Measurements from ENCODE around the gene TRIP11.
A peak's percentile ranks its signal among the peaks of the same experiment; 100 is the strongest.

Gene TRIP11

DNA sequence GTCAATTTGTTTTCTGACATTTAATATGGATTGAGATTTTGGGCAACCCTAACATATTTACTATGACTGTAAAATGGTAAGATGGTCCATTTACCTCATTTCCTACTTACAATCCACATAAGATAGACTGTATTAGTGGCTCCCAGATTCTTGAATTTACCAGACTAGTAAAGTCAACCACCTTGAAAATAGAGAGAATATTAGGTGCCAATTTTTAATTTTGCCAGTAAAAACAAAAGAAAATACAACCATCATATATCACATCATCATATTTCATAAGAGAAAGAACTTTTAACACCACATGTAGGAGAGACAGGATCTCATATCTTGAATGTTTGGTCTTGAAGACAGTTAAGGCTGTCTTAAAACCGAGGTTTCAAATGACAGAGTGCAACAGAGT lies 84.7 kb downstream of the TRIP11 start:
- DNase-seq (ENCODE audit: low read depth): no peak

DNA sequence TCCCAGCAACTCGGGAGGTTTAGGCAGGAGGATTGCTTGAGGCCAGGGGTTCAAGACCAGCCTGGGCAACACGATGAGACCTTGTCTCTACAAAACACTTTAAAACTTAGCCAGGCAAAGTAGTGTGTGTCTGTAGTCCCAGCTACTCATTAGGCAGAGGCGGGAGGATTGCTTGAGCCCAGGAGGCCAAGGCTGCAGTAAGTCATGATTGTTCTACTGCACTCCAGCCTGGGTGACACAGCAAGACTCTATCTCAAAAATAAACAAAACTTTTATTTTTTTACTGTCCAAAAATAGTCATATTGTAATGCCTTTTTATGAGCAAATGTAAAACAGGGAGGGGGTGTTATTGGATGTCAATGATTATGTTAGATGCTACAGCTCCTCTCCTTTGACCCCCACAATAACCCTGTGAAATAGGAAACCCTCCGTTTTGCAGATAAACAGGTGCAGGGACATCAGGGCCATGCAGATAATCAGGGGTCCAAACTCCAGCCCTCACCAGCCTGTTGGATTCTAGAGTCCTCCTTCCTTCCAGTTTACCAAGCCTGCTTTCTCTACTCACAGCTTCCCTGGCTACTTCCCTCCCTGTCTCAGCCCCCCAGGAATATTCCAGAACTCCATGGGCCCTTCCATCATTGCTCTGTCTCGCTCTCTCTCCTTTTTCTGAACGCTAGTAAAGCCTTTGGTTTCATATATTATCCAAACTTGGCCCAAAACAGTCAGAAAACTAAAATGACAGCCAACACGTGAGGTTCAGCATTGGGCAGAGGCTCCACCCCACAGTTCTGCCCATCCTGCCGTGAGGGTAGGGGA lies 86.5 kb downstream of the TRIP11 start:
- no peak for DNase-seq (ENCODE audit: low read depth)

DNA sequence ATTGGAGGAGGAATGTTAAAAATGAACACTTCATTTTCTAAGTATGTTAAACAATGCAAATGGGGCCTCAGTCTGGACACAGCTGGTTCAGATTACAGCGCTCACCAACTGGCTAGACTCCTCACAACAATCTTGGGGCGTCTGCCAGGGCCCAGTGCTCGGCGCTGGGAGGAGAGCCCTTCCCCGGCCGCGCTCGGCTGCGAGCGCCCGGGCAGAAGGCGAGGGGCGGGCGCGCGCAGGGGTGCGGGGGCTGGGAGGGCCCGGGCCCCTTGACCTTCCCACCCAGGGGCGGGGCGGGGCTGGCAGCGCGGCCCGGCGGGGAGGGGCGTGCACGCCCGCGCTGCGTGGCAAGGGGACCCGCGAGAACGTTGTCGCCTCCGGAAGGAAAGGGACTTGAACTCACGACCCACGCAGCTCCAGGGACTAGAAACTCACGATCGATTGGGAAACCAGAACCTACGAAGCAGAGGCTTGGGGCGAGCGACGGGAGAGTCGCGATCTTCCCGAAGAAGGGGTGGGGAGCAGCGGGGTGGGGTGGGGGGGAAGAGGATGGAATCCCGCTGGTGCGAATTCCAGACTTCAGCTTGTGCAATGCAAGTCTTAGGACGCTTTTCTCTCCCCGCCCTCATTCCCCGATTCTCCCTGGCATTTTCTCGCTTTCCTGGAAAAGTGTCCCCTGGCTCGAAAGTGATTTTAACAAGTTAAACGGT lies 92.2 kb downstream of the TRIP11 start, which contains the start of gene FBLN5:
TSS of gene FBLN5 (minus strand) at position 220 of the 710 bp plus-strand sequence. CDS start 465 bp downstream, outside the sequence.
- DNase-seq (ENCODE audit: low read depth): peak; percentile 55

DNA sequence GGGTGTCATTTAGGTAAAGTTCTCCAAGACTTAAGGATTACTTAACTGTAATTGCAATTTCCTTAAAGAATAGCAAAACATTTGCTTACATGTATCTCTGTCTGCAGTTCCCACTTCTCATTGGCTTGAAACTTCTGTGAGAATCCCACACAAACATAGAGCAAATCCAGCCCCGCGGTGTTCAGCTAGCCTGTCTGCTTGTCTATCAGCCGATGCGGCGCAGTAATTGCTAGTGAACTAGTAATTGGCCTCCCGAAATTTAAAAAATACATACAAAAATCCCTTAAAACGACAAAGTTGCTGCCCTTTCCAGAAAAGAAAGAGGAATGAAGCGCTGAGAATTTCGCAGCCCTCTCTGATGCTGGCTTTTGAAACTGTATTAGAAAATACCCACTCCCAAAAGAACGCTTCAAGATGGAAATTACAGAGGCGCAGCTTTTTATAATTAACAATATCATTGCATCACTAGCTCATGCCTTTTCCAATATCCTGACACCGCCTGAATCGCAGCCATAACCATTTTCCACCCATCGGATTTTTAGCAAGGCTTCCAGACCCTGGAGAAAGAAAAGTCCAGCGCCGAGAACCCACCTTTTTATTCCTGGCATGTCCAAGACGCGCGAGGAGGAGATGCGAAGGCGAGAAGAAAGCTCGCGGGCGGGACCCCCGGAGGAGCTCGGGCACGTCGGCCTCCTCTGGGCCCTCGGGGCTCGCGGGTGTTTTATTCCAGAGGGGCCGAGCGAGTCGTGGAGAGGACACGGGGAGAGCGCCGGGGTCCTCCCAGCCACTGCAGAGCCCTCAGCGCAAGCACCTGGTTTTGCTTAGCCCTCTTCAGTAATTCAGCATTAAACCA lies 93.0 kb downstream of the TRIP11 start:
- DNase-seq (ENCODE audit: low read depth): peak; percentile 38

DNA sequence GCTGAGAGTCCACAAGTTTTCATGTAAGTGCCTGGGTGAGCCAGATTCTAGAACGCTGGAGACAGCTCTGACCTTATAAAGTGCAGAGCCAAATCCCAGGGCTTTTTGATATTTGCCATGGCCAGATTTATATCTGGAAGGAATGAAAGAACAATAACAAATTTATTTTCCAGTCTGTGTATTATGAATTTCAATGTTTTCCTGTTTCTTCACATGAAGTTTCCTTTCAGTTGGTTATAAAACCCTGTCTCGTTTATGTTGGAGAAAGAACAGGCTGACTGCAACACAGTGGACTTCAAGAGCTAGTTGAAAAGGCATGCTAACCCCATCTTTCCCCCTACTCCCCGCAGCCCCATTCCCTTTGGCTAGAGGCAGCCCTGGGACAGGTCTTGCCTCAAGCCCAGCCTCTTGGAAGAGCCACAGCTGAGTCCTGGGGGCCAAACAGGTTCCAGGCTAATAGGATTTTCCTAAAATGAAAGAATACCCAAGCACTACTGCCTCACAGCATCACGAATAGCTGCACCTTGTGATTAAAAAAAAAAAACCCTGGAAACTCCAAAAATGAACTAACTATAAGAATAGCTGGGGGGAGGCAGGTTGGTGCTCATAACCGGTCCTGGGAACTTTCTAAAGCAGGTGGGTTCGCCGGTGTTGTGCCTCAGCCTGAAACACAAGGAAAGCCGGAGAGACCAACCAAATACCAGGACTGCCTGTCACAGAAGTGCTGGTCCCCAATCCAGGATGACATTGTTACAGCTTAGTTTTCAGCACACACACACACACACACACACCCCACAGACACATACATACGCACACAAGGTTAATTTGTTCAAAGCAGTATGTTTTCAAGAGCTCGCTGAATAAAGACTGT lies 93.9 kb downstream of the TRIP11 start:
- peak; percentile 5 for DNase-seq (ENCODE audit: low read depth)

DNA sequence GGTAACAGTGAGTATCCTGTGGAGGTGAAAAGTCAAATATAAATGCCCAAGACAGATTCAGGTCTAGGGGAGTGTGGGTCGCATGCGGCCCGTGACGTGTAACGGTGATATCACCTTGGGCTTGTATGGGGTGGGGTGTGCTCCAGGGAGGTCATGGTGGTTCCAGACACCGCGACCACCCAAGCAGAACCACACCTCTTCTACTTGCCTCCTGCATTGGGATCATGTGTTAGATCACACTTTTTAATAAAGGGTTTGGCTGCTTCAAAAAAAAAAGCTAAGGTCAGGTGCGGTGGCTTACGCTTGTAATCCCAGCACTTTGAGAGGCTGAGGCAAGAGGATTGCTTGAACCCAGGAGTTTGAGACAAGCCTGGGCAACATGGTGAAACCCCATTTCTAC lies 96.9 kb downstream of the TRIP11 start:
- DNase-seq (ENCODE audit: low read depth): no peak

DNA sequence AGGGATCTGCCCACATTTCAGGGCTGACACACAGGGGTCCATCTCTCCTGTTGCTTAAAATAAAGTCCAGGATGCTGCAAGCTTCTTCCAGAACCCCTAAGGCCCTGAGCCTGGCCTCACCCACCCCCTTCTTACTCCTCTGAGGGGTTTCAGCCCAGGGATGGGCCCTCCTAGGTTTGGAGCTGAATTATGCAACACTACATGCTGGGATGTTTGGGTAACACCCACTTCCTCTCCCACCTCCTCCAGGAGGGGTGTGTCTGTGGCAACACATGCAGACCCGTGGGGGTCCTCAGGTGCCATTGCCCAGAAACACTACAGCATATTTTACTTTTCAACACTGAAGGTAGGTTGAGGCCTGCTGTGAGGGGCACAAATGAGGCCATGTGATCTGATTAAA lies 97.7 kb downstream of the TRIP11 start:
- no peak for DNase-seq (ENCODE audit: low read depth)

DNA sequence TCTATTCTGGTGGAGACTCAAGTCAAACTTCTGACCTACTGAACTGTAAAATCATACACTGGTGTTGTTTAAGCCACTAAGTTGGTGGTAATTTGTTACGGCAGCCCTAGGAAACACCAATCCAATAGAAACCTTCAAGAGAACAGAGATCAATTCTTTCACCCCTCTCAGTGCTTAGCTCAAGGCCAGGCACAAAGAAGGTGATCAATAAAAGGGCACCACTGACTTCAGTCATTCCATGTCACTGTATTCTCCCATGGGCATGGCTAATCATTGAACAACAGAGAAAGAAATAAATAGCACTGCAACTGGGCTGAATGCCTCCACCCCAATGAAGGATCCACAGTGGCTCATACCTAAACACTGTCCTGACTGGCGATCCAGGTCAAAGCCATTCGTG lies 99.7 kb downstream of the TRIP11 start:
- no peak for DNase-seq (ENCODE audit: low read depth)

DNA sequence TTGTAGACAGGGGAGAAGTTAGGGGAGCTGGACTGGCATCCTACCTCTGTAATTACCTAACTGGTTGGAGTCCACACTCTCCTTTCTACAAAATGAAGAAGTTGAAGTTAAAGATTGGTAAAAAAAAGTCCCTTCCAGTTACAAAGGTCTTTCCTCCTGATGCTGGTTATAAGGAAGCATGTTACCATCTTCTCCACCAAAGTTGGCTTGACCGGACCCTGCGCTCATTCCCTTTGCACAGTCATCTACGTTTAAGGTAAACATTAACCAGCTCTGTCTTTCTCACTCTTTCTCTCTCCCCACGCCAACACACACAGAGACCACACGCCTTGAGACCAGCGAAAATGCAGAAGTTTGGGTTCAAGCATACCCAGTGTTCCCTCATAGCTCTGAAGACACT lies 104.3 kb downstream of the TRIP11 start:
- no peak for DNase-seq (ENCODE audit: low read depth)

DNA sequence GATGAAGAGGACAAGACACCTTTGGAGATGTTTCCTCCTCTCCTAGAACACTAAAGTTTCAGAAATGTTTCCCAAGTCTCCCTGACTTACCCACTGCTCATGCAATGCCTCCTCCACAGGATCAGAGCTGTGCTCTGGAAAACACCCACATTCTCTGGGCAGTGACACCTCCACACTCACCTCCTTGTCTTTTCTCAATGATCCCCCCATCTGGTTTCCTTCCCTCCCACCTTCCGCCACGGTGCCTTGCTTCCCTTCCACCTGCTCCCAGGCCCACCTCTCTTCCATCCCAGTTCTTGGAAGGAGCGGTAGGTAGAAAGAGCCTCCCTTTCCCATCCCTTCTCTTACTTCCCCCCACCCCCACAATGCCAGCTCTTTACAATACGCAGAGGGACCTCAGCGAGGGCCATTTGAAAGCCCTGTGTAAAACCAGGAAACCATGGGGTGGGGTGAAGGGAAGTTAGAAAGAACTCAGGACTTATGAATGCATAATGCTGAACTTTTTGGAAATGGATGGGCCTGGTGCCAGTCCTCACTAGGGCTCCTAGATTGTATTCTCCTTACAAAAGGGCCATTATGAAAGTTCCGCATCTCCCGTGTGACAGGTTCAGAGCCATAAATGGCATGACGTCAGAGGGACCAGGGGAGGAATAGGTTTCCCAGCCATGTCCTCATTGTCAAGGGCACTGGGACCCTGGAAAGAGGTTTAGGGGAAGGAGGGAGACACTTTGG lies 105.1 kb downstream of the TRIP11 start:
- no peak for DNase-seq (ENCODE audit: low read depth)

DNA sequence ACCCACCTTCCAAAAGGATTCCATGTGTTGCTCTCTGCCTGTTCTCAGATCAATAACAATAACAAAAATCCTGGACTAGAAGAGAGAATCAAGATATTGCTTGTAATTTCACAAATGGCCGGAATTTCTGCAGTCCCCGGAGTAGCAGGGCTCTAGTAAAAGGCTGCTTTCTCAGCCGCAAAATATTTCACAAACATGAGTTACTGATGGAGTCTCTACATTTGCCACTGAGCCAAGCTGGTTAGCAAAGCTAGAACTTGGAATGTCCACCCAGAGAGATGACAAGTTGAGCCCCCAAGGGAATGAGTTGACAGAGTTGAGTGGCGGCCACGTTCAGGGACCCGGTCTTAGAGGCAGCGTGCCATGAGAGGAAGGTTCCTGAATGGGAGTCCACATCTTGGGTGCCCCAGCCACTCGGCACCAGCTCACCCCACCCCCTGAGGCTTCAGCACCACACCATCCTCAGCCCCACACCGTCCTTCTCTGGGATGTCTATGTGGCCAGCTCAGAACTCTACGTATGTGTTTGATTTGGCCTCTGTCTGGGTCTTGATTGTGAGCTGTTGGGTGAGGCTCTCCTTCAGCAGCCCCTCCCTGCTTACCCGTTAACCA lies 108.3 kb downstream of the TRIP11 start:
- no peak for DNase-seq (ENCODE audit: low read depth)

DNA sequence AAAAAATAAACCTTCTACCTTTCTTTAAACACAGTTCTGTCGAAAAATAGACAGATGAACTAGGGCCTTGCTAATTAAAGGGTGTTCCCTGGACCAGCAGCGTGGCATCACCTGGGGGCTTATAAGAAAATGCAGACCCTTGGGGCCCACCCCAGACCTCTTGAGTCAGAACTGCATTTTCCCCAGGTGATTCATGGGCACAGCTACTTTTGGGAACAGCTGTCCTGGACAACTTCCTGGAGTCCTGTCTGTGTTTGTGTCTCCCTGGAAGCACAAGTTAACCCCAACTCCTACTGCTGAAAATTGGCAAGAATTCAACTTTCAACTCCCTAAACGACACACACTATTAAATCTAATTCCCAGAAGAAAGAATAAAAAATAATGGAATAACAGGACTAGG lies 110.2 kb downstream of the TRIP11 start:
- DNase-seq (ENCODE audit: low read depth): no peak

DNA sequence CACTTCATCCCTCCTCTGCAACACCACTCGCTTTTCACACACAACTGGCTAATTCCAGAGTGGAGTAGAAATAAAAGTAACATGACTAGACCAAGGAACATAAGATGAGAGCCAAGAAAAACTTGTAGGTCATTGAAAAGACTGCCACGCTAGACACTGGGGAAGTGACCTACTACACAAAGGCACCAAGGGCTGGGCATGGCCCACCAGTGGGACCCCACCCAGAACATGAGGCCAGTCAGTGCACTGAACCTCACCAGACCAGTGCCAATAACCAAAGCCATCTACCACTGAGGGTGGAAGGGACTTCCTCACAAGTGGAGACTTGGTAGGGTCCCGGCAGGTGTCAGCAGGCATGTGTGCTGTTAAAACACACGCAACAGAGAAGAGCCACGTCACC lies 112.1 kb downstream of the TRIP11 start:
- no peak for DNase-seq (ENCODE audit: low read depth)

DNA sequence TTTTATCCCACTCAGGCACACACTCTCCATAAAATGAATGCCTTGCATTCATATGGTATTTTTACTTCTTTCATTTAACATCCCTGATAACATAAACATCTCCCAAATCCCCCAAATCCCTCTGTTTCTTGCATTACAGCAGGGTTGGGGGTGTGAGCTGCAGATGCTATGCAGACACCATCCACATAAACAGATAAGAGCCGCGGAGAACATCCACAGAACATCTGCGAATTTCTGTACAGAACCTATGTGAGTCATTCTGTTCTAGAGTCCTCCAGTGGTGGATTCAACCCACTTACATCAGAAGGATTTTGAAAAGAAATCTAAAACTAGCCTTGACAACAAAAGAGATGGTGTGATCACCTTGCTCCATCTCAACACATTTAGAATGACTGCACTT lies 112.7 kb downstream of the TRIP11 start:
- DNase-seq (ENCODE audit: low read depth): no peak

DNA sequence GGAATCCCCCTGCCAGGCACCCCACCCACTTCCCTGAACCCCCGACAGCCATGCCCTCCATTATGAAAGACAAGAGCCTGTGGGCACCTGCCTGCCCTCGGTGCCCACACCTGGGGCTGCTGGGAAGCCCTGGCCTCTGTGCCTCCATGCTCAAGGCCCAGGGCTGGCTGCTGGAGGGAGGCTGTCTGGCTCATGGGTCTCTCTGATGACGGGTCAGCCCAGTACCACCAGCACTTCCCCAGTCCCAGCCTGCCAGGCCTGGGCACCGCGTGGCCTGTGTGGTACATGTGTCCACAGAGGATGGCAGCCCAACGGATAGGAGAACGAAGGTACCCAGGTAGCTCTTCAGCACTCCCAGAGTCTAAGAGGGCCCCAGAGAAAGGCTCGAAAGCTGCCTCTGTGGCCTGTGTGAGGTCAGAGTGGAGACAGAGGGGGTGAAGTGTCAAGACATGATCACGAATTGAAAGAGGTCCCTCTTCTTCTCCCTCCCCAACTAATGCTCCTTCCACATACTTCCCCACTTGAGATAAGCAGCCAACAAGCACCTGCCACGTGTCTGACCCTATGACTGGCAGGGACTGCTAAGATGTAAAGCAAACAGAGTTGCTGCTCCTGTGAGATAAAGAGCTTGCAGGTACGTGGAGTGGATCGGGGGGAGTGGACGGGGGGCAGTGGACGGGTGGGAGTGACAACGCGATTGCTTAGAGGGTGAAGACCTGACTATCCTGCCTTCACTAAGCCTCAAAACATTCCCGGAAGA lies 113.5 kb downstream of the TRIP11 start:
- no peak for DNase-seq (ENCODE audit: low read depth)

DNA sequence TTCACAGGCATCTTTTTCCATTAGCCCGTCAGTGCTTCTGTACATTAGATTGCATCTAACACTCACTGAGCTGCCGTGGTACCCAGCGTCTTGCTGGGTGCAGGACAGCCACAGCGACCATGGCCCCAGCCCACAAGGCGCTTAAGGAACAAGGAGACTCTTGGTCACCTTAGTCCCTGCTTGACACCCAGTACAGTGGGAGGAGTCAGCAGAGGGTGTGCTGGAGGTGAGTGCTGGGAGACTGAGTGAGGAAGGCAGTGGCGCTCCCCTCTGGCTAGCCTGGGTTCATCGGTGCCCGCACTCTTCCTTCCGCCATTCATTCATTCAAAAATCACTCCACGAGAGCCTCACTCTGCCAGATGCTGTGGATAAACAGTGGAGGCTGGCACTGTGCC lies 114.1 kb downstream of the TRIP11 start:
- no peak for DNase-seq (ENCODE audit: low read depth)

DNA sequence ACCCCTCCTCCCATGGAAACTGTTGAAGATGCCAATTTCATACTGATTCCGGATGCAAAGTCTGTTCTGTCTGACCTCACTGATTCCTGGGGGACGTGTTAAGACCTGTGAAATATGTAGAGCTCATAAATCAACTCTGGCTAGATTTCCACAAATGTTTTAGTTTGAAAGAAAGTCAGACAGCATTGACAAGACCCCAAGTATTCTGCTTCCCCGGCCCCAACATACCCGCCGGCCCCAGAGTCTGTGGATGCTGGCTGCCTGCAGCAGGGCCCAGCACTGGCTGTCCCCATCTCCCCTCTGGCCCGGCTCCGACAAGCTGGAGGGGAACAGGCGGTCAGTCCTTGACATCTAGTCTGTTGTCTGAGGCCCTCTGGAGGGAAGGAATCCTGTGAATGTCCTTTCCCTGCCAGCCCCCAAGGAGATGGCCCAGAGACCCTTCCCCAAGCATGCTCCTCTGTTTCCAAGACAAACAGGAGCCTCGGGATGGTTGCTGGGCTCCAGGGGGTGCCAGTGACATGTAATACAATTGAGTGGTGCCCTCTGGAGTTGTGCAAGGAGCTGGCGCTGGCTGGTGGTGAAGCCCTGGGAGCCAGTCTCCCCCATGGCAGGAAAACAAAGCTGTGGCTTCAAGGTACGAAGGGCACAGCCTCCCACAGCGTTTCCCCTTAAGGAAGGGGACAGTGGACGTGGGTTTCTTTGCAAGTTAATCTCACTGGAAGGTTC lies 114.7 kb downstream of the TRIP11 start:
- DNase-seq (ENCODE audit: low read depth): no peak

DNA sequence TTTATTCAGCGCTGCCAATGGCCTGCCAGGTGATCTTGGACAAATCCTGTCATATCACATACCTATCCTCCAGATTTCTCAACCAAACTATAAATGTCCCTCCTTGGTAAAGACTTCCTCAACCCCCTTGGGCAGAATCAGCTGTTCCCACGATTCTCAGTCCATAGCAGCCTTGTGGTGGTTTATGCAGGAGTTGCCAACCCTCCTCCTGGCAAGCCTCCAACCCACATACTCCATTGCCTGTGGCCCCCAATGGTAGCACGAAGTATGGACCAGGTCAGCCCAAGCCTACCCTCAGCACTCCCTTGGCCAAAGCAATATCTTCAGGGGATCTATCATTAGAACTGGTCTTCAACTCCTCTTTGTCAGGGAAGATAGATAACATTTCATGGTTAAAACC lies 119.3 kb downstream of the TRIP11 start:
- DNase-seq (ENCODE audit: low read depth): no peak

DNA sequence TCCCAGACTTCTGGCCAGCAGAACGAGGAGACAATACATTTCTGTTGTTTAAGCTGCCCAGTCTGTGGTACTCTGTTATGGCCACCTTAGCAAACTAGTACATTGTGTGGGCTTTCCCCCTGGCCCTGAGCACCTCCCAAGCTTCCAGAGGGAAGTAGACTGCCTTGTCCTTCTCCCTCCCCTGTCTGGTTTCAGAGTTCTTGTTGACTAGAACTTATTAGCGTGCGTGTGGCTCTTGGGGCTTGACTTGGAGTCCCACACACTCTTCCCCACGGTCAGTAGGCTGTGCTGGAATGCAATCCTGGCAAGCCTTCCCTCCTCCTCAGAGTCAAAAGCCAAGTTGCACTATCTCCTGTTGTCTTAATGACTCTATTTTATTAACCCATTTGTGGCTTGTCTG lies 120.0 kb downstream of the TRIP11 start:
- no peak for DNase-seq (ENCODE audit: low read depth)
